Liver (tissue), 3 donors: Measurements from ENCODE around the gene ACSL3.

Source experiments
- ATF3 ChIP-seq: IDR thresholded peaks from 2 replicates; pipeline ENCODE4 v1.6.1; 2016; ENCODE audit warnings: antibody characterized with exemption
- CTCF ChIP-seq: fragments of 150-350 bp; IDR thresholded peaks from 2 replicates; pipeline ENCODE4 v1.5.1; 2017; ENCODE audit warnings: improper control_type of control experiment, low read depth, low read length; ENCODE audit not compliant: missing input control
- EGR1 ChIP-seq, 2 donors: IDR thresholded peaks; 2 replicates each; pipeline ENCODE4 v1.6.1; 2016 to 2018; ENCODE audit warnings: antibody characterized with exemption in 2 of 2, low read depth in 2 of 2
- GABPA ChIP-seq, 2 donors: IDR thresholded peaks in 1 of 2; conservative IDR thresholded peaks in 1 of 2; 2 replicates each; pipeline ENCODE4 v1.6.1; 2016; ENCODE audit warnings: antibody characterized with exemption in 2 of 2, mild to moderate bottlenecking in 1 of 2, moderate library complexity in 1 of 2
- HNF4G ChIP-seq: IDR thresholded peaks from 2 replicates; pipeline ENCODE4 v1.6.1; 2016; ENCODE audit warnings: antibody characterized with exemption
- JUND ChIP-seq, 2 donors: IDR thresholded peaks; 2 replicates each; pipeline ENCODE4 v1.6.1; 2016; ENCODE audit warnings: antibody characterized with exemption in 2 of 2
- MAX ChIP-seq: IDR thresholded peaks from 2 replicates; pipeline ENCODE4 v1.6.1; 2016; ENCODE audit warnings: antibody characterized with exemption
- RAD21 ChIP-seq, 2 donors: IDR thresholded peaks; 2 replicates each; pipeline ENCODE4 v1.6.1; 2016; ENCODE audit warnings: antibody characterized with exemption in 2 of 2, mild to moderate bottlenecking in 2 of 2
- REST ChIP-seq: IDR thresholded peaks from 2 replicates; pipeline ENCODE4 v1.6.1; 2016; ENCODE audit warnings: antibody characterized with exemption, mild to moderate bottlenecking
- YY1 ChIP-seq: IDR thresholded peaks from 2 replicates; pipeline ENCODE4 v1.6.1; 2016; ENCODE audit warnings: antibody characterized with exemption, mild to moderate bottlenecking
- ZBTB33 ChIP-seq: IDR thresholded peaks from 2 replicates; pipeline ENCODE4 v1.6.1; 2016; ENCODE audit warnings: antibody characterized with exemption
- donor health status: healthy.
- donor health status: healthy.

- TF ChIP-seq RAD21 (IDR thresholded peaks at IDR 0.05) = no peak
- no peak for TF ChIP-seq CTCF
- TF ChIP-seq MAX = no peak
- no peak for TF ChIP-seq GABPA (IDR thresholded peaks at IDR 0.05 in 1 of 2, conservative IDR thresholded peaks at IDR 0.05 in 1 of 2)
- no peak for TF ChIP-seq YY1
- no peak for TF ChIP-seq EGR1 (IDR thresholded peaks at IDR 0.05; ENCODE audit: low read depth in 2 of 2)
- TF ChIP-seq ZBTB33 = no peak
- TF ChIP-seq JUND (IDR thresholded peaks at IDR 0.05) = no peak
- no peak for TF ChIP-seq REST
- TF ChIP-seq HNF4G = no peak
- no peak for TF ChIP-seq ATF3
Observed at GRCh38 chr2:222989431-222989830, 128.6 kb downstream of the ACSL3 start.
